GM18873 (cell line): ENCODE measurements around the gene CNIH4.
"Not testable (repeated sequence)": the region's sequence is repeated elsewhere in the genome, so short reads cannot be mapped to it uniquely, and the experiment has no call there.

Experiments used
- ATAC-seq: cut with Tn5 transposase; IDR thresholded peaks from one replicate; pipeline ENCODE4 v1.9.1; 2021; ENCODE audit warnings: mild to moderate bottlenecking, moderate library complexity, moderate number of reproducible peaks; ENCODE audit not compliant: unreplicated experiment, low FRiP score

Gene CNIH4

DNA sequence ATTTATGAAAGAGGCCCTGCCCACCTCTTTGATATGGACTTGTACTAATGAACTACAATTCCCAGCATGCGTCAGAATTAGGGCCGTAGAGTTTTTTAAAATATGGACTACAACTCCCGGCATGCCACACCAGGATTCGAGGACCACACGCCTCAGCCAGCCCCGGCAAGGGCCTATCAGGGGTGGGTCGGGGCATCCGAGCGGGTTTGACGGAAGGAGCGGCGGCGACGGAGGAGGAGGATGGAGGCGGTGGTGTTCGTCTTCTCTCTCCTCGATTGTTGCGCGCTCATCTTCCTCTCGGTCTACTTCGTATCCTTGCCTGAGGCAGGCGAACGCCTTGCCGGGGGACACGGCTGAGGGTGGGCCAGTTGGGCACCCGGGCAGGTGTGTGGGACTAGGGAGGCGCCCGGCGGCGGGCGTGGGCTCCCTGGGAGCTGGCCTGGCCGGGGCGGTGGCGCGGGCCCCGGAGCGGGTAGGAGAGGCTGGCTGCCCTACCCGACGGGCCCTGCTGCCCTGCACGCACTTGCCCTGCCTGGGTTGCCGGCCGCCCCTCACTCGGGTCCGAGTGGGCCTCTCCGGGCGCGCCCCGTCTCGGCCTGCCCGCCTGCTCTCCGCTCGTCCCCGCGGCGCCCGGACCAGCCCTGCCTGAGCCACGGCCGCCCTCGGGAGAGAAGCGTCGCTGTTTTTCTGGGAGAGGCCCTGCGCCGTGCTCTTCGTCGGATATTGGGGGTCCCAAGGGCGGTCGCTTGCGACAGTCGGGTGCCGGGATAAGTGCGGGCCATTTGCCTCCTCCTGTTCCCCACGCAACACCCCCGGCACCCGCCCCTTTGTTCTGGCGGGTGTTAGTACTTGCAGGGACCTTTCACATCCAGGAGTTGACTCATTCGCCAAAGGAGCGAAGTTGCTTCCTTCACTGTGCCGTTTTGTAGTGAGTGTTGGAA lies at the start of gene CNIH4:
Gene CNIH4 (plus strand): TSS at position 195 of the 941 bp plus-strand sequence. CDS start 46 bp downstream, at position 241.
- peak; percentile 96 for ATAC-seq

DNA sequence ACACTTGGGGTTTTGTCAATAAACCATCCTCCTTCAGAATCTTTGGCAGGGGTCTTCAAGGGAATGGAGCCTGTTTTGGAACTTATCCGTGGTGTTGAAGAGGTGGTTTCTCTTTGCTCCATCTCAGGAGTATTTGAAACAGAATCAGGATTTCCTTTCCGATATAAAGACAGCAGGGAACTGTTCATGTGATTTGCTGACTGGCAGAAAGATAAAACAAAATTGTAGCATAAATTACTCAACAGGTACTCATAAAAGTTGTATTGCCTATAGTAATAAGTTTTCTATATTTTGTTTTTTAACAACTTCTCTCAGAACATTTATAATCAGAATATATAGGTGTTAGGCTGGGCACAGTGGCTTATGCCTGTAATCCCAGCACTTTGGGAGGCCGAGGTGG lies 48.6 kb upstream of the CNIH4 start:
- ATAC-seq = no peak

DNA sequence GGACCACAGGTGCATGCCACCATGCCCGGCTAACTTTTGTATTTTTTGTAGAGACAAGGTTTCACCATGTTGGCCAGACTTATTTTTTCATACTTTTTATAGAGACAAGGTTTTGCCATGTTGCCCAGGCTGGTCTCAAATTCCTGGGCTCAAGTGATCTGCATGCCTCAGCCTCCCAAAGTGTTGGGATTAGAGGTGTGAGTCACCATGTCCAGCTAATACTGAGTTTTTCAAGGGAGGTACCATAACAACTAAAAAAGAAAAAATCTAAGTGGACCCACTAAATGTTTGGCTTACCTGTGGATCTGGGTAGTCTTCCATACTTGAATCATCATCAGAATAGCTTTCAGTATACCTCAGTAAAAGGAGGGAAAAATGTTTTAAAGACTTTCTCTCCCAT lies 45.2 kb upstream of the CNIH4 start:
- ATAC-seq = not testable (repeated sequence)

DNA sequence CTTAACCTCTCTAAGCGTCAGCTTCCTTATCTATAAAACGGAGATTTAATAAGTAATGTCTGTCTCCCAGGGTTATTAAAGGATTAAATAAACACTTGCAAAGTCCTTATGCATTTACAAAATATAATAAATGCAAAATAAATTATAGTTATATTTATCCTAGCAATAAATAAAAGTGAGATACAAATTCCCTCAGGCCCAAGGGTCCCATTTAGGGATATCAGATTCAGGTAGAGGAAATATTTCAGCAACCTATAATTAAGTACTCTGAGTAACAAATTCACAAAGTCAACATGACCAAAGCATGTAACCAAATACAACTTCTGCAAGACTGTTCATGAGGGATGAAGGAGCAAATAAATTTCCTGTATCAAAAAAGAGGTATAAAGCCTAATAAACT lies 44.7 kb upstream of the CNIH4 start:
- ATAC-seq = no peak

DNA sequence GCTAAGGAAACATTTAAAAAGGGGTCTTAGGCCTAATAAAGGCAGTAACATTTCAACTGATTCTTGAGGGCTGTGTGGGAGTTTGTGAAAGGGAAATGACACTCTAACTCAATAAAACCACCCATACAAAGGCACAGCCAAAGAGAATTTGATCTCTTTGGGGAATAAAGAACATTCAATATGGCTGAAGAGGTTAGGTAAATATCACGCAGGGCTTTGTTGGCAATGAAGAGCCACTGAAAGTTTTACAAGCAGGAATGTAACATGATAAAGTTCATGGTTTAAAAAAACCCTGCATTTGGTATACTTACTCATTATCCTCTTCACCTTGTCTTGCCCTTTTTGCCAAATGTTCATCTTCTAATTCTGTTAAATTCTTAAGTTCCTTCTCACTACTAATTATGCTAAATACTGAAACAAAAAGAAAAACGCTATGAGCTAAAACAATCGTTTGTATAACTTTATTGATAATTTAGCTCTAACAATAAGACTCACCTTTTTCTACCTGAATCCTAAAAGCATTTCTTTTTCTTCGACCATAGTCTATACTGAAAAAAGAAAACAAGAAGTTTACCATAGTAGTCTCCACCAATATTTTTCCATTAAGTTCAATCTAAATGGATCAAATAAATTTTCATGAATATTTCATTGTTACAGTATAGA lies 39.2 kb upstream of the CNIH4 start:
- no peak for ATAC-seq

DNA sequence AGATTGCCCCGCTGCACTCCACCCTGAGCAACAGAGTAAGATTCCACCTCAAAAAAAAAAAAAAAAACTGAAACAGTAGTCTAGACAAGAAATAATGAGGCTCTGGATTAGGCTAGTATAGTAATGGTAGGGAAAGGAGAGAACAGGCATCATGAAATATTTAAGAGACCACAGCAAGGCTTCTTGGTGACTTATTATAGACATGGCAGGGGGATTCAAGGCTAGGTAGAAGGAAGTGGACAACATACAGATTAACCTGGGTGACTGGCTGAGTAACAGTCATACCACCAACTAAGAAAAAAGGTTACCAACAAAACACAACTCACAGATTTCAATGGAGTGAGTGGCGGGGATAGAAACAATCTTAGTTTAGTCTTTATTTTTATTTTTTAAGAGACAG lies 35.0 kb upstream of the CNIH4 start:
- no peak for ATAC-seq

DNA sequence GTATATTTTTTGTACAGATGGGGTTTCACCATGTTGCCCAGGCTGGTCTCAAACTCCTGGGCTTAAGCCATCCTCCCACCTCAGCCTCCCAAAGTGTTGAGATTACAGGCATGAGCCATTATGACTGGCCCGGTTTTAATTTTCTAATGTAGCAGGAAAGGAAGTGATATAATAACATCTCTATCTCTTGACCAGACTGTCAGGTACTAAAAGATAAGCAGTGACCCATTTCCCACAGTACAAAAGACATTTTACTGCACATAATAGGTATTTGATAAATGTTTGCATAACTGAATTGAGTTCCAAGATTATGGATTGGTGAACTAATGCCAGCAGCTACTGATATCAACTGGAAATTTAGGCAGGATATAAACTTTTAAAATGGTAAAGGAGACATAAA lies 30.7 kb upstream of the CNIH4 start:
- no peak for ATAC-seq

DNA sequence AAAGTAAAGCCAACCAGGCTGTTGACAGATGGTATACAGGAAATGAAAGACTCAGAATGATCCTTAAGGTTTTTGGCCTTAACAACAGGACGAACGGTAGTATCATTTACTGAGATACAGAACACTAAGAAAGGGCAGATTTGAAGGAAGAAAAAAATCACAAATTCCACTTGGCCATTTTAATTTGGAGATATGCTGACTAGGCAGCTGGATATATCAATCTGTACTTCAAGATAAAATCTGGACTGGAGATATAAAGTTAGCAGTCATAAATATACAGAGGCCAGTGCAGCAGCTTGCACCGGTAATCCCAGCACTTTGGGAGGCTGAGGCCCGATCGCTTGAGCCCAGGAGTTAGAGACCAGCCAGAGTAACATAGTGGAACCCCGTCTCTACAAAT lies 28.0 kb upstream of the CNIH4 start:
- ATAC-seq = no peak

DNA sequence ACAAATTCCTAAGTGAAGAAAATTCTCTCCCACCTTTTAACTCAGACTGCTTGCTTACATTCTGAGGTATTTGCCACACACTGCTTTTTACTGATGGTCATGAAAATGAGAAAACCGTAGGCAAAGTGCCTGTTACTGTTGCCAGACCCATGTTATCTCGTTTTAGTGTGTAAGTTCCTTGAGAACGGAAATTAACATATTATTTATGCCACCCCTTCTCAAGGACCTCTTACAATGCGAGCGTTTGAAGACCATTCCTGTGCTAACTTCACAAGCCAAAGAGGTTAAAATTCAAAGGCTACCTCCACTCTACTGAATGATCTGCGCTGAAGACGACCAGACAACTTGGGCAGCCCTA lies 27.2 kb upstream of the CNIH4 start:
- ATAC-seq = no peak

DNA sequence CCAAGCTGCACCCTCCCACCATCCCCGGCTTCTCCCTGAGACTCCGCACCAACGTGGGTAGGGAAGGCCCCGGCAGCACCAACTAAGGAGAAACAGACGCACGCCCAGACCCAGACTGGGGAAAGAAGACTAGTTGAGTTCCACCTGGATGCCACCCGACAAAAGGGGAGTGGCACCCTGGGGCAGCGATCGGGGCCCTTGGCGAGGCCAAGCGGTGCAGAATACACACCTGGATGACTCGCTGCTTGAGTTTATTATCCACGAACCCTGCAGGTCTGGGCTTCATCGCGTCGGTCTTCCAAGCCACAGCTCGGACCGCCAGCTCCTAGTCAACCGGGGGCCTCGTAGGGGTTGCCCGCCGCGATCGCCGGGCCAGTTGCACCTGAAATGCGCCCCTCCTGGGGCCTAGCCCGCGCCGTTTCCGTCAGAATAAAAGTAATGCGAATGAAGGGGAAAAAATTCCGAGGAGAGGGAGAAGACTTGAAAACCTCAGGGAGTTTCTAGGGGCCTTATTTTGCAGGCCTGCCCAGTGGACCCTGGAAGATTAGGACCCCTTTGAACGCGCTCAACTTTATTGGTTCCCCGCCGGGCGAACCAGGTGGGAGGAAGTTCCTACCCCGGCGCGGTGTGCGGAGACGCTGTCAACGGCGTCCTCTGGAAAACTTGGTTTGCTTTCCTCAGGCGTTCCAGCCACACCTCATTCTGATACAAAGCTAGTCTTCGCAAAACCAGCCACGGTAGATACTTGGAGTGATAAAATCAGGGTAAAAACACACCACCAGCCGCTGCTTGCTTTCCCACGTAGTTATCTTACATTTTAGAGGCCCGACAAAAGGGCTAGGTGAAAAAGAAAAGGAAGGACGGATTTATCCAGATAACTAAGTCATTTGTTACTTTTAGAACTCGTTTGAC lies 26.6 kb upstream of the CNIH4 start, which contains the start of gene NVL:
Gene NVL (minus strand): TSS at position 331 of the 912 bp plus-strand sequence. CDS start 45 bp downstream, at position 286.
- ATAC-seq = peak; percentile 65

DNA sequence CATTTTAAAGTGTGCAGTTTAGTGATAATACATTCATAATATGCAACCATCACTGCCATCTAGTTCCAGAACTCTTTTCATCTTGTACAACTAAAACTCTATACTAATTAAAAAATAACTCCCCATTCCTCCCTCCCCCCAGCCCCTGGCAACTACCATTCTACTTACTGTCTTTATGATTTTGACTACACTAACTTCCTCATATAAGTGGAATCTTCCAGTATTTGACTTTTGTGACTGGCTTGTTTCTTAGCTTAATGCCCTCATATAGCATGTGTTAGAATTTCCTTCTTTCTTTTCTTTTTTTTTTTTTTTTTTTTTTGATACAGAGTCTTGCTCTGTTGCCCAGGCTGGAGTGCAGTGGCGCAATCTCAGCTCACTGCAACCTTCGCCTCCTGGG lies 25.4 kb upstream of the CNIH4 start:
- no peak for ATAC-seq

DNA sequence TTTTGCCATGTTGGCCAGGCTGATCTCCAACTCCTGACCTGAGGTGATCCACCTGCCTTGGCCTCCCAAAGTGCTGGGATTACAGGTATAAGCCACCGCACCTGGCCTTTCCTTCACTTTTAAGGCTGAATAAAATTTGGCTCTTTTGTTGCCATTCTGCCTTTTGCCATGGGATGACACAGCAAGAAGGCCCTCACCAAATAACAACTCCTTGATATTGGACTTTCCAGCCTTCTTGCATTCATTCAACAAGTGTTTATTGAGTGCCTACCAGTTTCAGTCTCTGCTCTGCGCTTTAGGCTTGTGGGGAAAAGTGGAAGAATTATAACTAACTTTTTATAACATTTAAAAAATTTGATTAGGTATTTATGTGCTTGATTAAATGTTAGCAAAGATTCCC lies 24.9 kb upstream of the CNIH4 start:
- ATAC-seq = no peak

DNA sequence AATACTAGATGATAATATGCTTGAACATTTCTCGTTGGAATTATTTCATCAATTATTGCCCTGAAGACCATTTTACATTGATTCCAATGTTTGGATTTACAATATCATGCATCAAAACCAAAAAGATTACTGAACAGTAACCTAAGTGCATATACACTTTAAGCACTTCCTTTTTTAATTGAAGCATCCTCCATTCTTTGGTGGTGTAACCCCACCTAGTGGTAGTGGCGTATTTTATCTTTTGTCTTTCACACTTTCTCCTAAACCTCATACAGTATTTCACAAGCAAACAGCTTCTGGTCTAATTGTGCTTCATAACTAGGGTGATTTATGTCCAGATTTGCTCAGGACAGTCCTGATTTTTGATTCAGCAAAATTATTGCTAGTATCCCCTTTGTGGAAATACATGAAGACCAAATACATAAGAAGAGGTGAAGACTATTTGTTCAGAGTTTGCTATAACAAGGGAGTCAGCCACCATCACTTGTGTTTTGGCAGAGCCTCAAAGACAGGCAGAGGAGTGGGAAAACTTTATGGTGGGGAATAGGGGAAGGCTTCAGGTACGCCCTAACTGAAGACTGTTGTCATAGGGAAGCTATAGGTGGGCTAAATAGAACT lies 23.3 kb upstream of the CNIH4 start:
- ATAC-seq = no peak

DNA sequence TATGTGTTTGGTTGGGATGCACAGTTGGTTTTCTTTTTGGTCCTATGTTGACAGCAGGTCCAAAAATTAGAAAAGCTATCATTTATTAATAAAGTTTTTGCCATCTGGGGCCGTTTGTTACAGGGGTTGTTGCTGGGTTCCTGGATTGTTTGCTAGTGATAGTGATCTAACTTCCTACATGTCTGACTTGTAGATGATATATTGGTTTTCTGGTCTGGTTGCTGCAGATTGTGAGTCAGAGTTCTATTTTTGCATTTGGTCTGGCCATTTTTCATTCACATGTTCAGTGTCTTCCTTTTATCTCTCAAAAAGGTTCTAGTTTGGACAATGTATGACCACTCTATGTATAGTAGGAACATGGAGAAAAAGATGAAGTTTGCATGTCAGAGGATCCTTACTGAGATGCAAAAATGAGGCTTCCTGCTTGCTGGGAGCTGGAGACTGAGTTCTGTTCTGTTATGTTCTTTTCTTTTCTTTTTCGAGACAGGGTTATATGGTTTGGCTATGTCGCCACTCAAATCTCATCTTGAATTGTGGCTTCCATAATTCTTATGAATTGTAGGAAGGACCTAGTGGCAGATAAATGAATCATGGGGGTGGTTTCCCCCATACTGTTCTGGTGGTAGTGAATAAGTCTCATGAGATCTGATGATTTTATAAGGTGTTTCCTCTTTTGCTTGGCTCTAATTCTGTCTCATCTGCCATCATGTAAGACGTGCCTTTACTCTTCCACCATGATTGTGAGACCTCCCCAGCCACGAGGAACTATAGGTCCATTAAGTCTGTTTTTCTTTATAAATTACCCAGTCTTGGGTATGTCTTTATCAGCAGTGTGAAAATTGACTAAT lies 22.5 kb upstream of the CNIH4 start:
- no peak for ATAC-seq

DNA sequence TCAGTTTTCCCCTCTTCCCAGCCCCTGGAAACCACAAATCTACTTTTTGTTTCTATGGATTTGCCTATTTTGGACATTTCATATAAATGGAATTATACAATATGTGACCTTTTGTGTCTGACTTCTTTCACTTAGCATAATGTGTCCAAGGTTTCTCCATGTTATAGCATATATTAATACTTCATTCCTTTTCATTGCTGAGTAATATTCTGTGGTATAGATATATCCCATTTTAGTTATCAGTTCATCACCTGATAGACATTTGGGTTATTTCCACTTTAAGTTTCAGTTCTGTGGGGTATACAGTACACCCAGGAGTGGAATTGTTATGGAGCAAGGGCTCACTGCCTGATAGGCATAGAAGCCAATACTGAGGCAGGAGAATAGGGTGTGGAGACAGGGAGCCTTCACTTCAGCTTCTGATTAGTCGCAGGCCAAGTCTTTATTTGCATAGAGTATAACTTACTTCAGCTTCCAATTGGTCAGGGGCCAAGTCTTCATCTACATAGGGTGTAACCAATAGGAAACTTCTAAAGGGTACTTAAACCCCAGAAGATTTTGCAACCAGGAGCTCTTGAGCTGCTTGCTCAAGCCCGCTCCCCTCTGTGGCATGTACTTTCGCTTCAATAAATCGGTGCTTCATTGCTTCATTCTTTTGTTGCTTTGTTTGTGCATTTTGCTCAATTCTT lies 18.4 kb upstream of the CNIH4 start:
- no peak for ATAC-seq

DNA sequence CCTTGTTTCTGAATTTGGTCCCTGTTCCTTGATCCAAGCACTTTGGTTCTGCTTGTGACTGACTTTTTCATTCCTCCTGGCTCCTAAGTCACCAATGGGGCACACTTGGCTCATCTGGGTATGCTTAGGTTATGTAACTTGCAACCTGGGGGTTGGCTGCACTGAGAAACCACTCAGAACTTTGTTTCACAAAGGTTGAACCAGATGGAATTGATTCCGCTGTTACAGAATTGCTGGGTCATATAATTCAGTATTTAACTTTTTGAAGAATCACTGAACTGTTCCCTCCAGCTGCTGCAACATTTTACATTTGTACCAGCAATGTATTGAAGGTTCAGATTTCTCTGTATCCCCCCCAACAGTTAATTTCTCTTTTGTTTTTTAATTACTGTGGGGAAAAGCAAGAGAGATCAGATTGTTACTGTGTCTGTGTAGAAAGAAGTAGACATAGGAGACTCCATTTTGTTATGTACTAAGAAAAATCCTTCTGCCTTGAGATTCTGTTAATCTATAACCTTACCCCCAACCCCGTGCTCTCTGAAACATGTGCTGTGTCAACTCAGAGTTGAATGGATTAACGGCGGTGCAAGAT lies 17.1 kb upstream of the CNIH4 start:
- ATAC-seq = no peak

DNA sequence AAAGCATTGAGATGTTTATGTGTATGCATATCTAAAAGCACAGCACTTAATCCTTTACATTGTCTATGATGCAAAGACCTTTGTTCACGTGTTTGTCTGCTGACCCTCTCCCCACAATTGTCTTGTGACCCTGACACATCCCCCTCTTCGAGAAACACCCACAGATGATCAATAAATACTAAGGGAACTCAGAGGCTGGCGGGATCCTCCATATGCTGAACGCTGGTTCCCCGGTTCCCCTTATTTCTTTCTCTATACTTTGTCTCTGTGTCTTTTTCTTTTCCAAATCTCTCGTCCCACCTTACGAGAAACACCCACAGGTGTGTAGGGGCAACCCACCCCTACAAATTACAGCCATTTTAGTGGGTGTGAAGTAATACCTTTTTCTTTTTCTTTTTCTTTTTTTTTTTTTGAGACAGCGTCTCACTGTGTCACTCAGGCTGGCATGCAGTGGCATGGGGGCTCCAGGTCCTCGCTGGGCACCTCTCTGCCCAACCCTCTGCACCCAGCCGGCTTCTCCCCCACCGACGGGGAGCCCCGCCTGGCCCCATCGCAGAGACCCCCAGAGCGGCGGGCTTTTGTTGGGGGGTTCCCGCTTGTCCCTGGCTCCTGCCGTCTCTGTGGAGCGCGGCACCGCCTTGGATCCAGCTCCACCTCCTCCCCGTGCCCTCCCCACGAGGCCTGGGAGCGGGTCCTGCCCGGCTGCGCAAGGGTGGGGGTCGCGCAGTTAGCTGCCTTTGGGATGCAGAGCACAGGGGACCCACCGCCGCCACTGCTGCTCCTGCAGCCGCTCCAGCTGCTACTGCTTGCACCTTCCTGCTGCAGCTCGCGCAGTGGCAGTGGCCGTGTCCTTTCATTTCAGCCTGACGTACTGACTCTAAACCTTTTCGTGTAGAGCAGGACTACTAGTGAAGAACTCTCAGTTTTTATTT lies 16.0 kb upstream of the CNIH4 start:
- ATAC-seq = not testable (repeated sequence)
